SU-DHL-6 (cell line): Measurements from ENCODE around the gene NHS.

Experiments used
- CTCF ChIP-seq: fragments of 200-600 bp; sonication (generic); IDR thresholded peaks from one replicate; pipeline ENCODE4 v1.5.1; 2017; ENCODE audit warnings: antibody characterized with exemption, mild to moderate bottlenecking, low read length, moderate library complexity; ENCODE audit not compliant: insufficient read depth, poor library complexity, severe bottlenecking
- EZH2phosphoT487 ChIP-seq: fragments of 200-600 bp; sonication (generic), shearing (Covaris generic); conservative IDR thresholded peaks from 2 replicates; pipeline ENCODE4 v1.6.1; 2018; ENCODE audit warnings: mild to moderate bottlenecking, antibody characterized with exemption, low read length, moderate library complexity, mixed read lengths

- no peak for TF ChIP-seq CTCF
- TF ChIP-seq EZH2phosphoT487, result no peak
These were observed 4.8 kb upstream of the NHS start for GRCh38 chrX:17370191-17370590.
